ENCODE data around the gene MTNR1A. TPM values are rescaled to one million over a fixed set of nuclear protein-coding genes. Genes with fewer than 3 reads are reported as not detected.

The MTNR1A gene
- total RNA-seq, 1 donor from 2014 or later, result not detected

- no peak for DNase-seq (ENCODE audit: low read depth in 2 of 2)
Measured at GRCh38 chr4:186494496-186494895, 60.9 kb downstream of the MTNR1A start.

- DNase-seq (ENCODE audit: low read depth in 2 of 2), result no peak
Measured at GRCh38 chr4:186487726-186488125, 67.6 kb downstream of the MTNR1A start.

- no peak for DNase-seq (ENCODE audit: low read depth in 2 of 2)
Measured at GRCh38 chr4:186486172-186486571, 69.2 kb downstream of the MTNR1A start.

- no peak for DNase-seq (ENCODE audit: low read depth in 2 of 2)
Measured at GRCh38 chr4:186485561-186486062, 69.8 kb downstream of the MTNR1A start.

- DNase-seq (ENCODE audit: low read depth in 2 of 2), result no peak
Measured at GRCh38 chr4:186485150-186485549, 70.2 kb downstream of the MTNR1A start.

- no peak for DNase-seq (ENCODE audit: low read depth in 2 of 2)
Measured at GRCh38 chr4:186483656-186484055, 71.7 kb downstream of the MTNR1A start.

Other genes starting within 250 kb of the MTNR1A start
- 0.60 and 1.7 TPM in 2 replicates for gene FAT1, start 168.3 kb upstream of the MTNR1A start, total RNA-seq

All from lung microvascular endothelial cell (primary cell).